Keratinocyte (primary cell): ENCODE results near the gene DAPL1. TPM values are rescaled to one million over a fixed set of nuclear protein-coding genes. Genes with fewer than 3 reads are reported as not detected.

Experiments used
- DNase-seq: peaks from one replicate; pipeline ENCODE4 v3.0.0-alpha.2; 2011; ENCODE audit warnings: low read depth, missing footprints, low spot score
- FAIRE-seq: peaks from 2 replicates; lab custom pipeline; 2011; peaks lifted over from hg19 to GRCh38; lab: Jason Lieb, UNC
- H2AFZ ChIP-seq: 2 replicates; pipeline ENCODE4 v1.6.0; 2012; ENCODE audit warnings: low read length, control low read depth, inconsistent platforms; ENCODE audit not compliant: control insufficient read depth
- H3K27ac ChIP-seq: 2 replicates; pipeline ENCODE4 v1.5.1; 2011; ENCODE audit warnings: low read length; ENCODE audit not compliant: control insufficient read depth, insufficient read depth
- H3K27me3 ChIP-seq: 3 replicates; pipeline ENCODE4 v1.6.0; 2011; ENCODE audit warnings: low read length; ENCODE audit not compliant: control insufficient read depth, insufficient read depth; ENCODE audit errors: extremely low read depth
- H3K36me3 ChIP-seq, 2 experiments: 2 replicates in 1 of 2; 3 replicates in 1 of 2; pipeline ENCODE4 v1.5.1; 2011; ENCODE audit warnings: low read length in 2 of 2, mild to moderate bottlenecking in 1 of 2; ENCODE audit not compliant: control insufficient read depth in 2 of 2, insufficient read depth in 2 of 2; ENCODE audit errors: extremely low read depth in 1 of 2
- H3K4me1 ChIP-seq: 3 replicates; pipeline ENCODE4 v1.5.1; 2011; ENCODE audit warnings: low read length; ENCODE audit not compliant: control insufficient read depth, insufficient read depth; ENCODE audit errors: extremely low read depth
- H3K4me2 ChIP-seq: 3 replicates; pipeline ENCODE4 v1.6.0; 2011; ENCODE audit warnings: low read depth, low read length; ENCODE audit not compliant: control insufficient read depth, insufficient read depth; ENCODE audit errors: extremely low read depth
- H3K4me3 ChIP-seq, 3 experiments: fragments of 200-600 bp in 1 of 3; sonication (generic) in 1 of 3; 2 replicates in 2 of 3; 3 replicates in 1 of 3; pipeline ENCODE4 v1.5.1; 2011 to 2016; ENCODE audit warnings: low read length in 3 of 3, mild to moderate bottlenecking in 3 of 3, control low read depth in 2 of 3, inconsistent platforms in 1 of 3, low read depth in 1 of 3, mixed read lengths in 1 of 3, mixed run types in 1 of 3, moderate library complexity in 1 of 3; ENCODE audit not compliant: control insufficient read depth in 2 of 3, insufficient read depth in 2 of 3; ENCODE audit errors: extremely low read depth in 1 of 3
- H3K79me2 ChIP-seq: 2 replicates; pipeline ENCODE4 v1.6.0; 2012; ENCODE audit warnings: low read length; ENCODE audit not compliant: control insufficient read depth, insufficient read depth
- H3K9ac ChIP-seq: 3 replicates; pipeline ENCODE4 v1.6.0; 2011; ENCODE audit warnings: low read length; ENCODE audit not compliant: control insufficient read depth, insufficient read depth; ENCODE audit errors: extremely low read depth
- H3K9me1 ChIP-seq: 3 replicates; pipeline ENCODE4 v1.6.0; 2011; ENCODE audit warnings: low read length; ENCODE audit not compliant: control insufficient read depth, insufficient read depth; ENCODE audit errors: extremely low read depth
- H3K9me3 ChIP-seq: 2 replicates; pipeline ENCODE4 v1.5.1; 2012; ENCODE audit warnings: low read depth, low read length; ENCODE audit not compliant: control insufficient read depth
- H4K20me1 ChIP-seq: 3 replicates; pipeline ENCODE4 v1.6.0; 2011; ENCODE audit warnings: low read length; ENCODE audit not compliant: control insufficient read depth, insufficient read depth; ENCODE audit errors: extremely low read depth
- EZH2 ChIP-seq: IDR thresholded peaks from one replicate; pipeline ENCODE4 v1.6.1; 2012; ENCODE audit warnings: inconsistent platforms, mild to moderate bottlenecking, low read length, moderate library complexity
- dilution Hi-C: fragments of 300-500 bp; cut with MboI; formaldehyde crosslinking; loops from one replicate; pipeline ENCODE4 v1.7.0; 2020; ENCODE audit warnings: low sequenced_read_pairs; ENCODE audit not compliant: extremely low pct_ligation_motif_present
- polyA plus RNA-seq, 5 experiments: library from polyadenylated mRNA; depleted of rRNA in 3 of 5; stranded (reverse) in 3 of 5; stranded (forward) in 1 of 5; unstranded in 1 of 5; fragments of >200 nt; gene quantifications; 1 replicate in 1 of 5; 2 replicates in 3 of 5; 3 replicates in 1 of 5; pipeline versions ENCODE4 v1.2.1 to v1.2.3, GENCODE V29; 2011 to 2012; ENCODE audit warnings: missing spikeins in 2 of 5, low read depth in 1 of 5, low replicate concordance in 1 of 5
- TF ChIP-seq, protein P1 (sequence below), 3 experiments: IDR thresholded peaks in 1 of 3; conservative IDR thresholded peaks in 1 of 3; optimal IDR thresholded peaks in 1 of 3; 2 replicates in 2 of 3; 3 replicates in 1 of 3; pipeline versions ENCODE3 to v1.5.1; 2011; ENCODE audit warnings: low read length in 3 of 3, mild to moderate bottlenecking in 3 of 3, moderate library complexity in 2 of 3, control low read depth in 1 of 3, inconsistent platforms in 1 of 3; ENCODE audit not compliant: insufficient read depth in 2 of 3; ENCODE audit errors: extremely low read depth in 1 of 3

DAPL1 gene
- polyA plus RNA-seq, 1 donor (not counting 4 experiments of a cell fraction or from before 2014, with no cell fraction given) = 4.8 TPM

GRCh38 chr2:158822193-158822592 lies 27.1 kb downstream of the DAPL1 start:
- Histone ChIP-seq H3K9me3 (no peaks in the 10 kb centered on the region), H3K27me3 (no peaks in the 10 kb centered on the region), H3K36me3 (no peaks in the 10 kb centered on the region), H3K9ac (no peak overlapping the region), H3K4me3 (no peak overlapping the region), H3K4me2 (no peak overlapping the region), H2AFZ (no peak overlapping the region), H3K27ac (no peak overlapping the region), H3K79me2 (no peaks in the 10 kb centered on the region), H3K9me1 (no peaks in the 10 kb centered on the region), H4K20me1 (no peaks in the 10 kb centered on the region), H3K4me1 (peaks cover 5% of the 10 kb centered on the region)
- FAIRE-seq (no peak), DNase-seq (no peak)
- TF ChIP-seq, protein P1, sequence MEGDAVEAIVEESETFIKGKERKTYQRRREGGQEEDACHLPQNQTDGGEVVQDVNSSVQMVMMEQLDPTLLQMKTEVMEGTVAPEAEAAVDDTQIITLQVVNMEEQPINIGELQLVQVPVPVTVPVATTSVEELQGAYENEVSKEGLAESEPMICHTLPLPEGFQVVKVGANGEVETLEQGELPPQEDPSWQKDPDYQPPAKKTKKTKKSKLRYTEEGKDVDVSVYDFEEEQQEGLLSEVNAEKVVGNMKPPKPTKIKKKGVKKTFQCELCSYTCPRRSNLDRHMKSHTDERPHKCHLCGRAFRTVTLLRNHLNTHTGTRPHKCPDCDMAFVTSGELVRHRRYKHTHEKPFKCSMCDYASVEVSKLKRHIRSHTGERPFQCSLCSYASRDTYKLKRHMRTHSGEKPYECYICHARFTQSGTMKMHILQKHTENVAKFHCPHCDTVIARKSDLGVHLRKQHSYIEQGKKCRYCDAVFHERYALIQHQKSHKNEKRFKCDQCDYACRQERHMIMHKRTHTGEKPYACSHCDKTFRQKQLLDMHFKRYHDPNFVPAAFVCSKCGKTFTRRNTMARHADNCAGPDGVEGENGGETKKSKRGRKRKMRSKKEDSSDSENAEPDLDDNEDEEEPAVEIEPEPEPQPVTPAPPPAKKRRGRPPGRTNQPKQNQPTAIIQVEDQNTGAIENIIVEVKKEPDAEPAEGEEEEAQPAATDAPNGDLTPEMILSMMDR (optimal IDR thresholded peaks at IDR 0.05 in 1 of 3, IDR thresholded peaks at IDR 0.05 in 1 of 3, conservative IDR thresholded peaks at IDR 0.05 in 1 of 3; ENCODE audit: extremely low read depth in 1 of 3, insufficient read depth in 2 of 3, low read length in 3 of 3) = no peak
- no peak for TF ChIP-seq EZH2
- dilution Hi-C loops = no loop called here

DNA sequence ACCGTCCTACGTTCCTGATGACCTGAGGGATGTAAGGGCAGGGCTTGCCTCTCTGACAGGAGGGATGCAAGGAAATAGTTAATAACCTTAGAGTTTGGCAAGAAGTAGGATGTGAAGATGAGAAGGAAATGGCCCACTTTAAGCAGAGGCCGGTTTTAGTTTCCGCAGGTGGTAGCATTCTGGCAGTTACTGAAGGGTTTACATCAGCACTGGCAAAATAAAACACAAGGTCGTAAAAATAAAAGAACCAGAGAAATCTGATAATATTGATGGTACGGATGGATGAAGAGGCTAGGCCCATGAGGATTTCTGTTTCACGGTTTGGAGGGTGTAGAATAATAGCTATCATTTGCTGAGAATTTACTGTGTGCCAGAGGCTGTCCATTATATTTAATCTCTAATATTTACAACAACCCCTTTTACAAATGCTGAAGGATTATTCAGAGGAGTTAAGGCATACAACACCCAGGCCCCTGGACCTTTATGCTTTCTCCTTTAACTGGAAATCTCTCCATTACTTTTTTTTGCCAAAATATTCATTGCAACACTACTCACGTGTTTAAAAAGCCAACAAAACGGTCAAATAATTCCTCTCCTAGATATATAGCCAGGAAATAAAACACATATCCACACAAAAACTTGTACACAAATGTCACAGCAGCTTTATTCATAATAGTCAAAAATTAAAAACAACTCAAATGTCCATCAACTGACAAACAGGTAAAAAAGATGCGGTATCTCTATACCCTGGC lies 28.5 kb downstream of the DAPL1 start:
- TF ChIP-seq, protein P1 (optimal IDR thresholded peaks at IDR 0.05 in 1 of 3, IDR thresholded peaks at IDR 0.05 in 1 of 3, conservative IDR thresholded peaks at IDR 0.05 in 1 of 3; ENCODE audit: extremely low read depth in 1 of 3, insufficient read depth in 2 of 3, low read length in 3 of 3) = no peak
- no peak for TF ChIP-seq EZH2
- Histone ChIP-seq H3K36me3 (no peaks in the 10 kb centered on the region), H3K27me3 (no peaks in the 10 kb centered on the region), H3K79me2 (no peaks in the 10 kb centered on the region), H2AFZ (no peak overlapping the region), H3K9ac (no peak overlapping the region), H3K4me3 (no peak overlapping the region), H3K9me1 (no peaks in the 10 kb centered on the region), H3K4me1 (no peaks in the 10 kb centered on the region), H3K4me2 (no peak overlapping the region), H3K9me3 (no peaks in the 10 kb centered on the region), H4K20me1 (no peaks in the 10 kb centered on the region), H3K27ac (no peak overlapping the region)
- DNase-seq = no peak
- no peak for FAIRE-seq
- dilution Hi-C loops = no loop called here
